Measurements from ENCODE around the gene CPXM1. TPM values are rescaled to one million over a fixed set of nuclear protein-coding genes. Genes with fewer than 3 reads are reported as not detected.

The CPXM1 gene
- total RNA-seq, 1 donor from 2014 or later: 19.4 TPM

DNA sequence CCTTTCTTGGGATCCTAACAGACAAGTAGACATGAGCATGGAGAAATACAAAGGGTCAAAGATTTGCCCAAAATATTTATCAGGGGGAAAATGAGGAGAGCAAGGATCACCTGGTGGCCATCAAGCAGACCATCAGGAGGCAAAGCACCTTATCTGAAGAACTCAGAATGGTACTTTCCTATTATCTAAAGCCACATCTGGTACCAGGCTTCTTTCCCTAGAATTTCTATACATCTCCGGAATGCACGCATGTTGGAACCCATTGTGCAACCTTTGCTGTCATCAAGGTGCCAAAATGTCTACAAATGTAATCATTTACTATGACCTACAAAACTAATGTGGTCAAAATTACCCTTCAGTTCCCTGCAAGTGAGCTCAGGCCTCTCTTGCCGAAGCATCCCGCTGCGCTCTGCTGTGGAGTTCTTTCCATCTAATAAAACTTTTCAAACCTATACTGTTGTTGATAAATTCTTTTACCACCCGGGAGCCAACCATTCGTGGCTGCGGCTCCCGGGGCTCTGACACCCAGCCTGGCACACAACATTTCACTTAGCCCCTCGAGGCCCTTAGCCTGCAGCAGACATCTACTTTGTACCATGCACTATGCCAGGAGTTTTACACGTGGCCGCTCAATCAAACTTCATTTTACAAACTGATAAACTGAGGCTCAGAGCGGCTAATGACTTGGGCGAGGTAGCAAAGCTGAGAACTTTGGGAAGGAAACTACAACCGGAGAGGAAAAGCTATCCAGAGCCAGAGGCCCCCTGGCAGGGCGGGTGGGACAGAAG, 3.8 kb upstream of the CPXM1 start:
- Histone ChIP-seq H3K4me3 (no peak overlapping the region), H3K36me3 (no peaks in the 10 kb centered on the region), H3K4me1 (peaks cover 20% of the 10 kb centered on the region), H3K9me3 (no peaks in the 10 kb centered on the region), H3K27ac (peak overlapping the region; percentile 53), H3K27me3 (no peaks in the 10 kb centered on the region)
- intact Hi-C loops (cut with DNase I): no loop called here
- no peak for DNase-seq (ENCODE audit: extremely low spot score in 2 of 2)
- TF ChIP-seq POLR2A (IDR thresholded peaks at IDR 0.05) (no peak), POLR2AphosphoS5 (IDR thresholded peaks at IDR 0.05; ENCODE audit: insufficient read depth in 1 of 2, low read depth in 1 of 2) (no peak)
- TF ChIP-seq, protein P1, sequence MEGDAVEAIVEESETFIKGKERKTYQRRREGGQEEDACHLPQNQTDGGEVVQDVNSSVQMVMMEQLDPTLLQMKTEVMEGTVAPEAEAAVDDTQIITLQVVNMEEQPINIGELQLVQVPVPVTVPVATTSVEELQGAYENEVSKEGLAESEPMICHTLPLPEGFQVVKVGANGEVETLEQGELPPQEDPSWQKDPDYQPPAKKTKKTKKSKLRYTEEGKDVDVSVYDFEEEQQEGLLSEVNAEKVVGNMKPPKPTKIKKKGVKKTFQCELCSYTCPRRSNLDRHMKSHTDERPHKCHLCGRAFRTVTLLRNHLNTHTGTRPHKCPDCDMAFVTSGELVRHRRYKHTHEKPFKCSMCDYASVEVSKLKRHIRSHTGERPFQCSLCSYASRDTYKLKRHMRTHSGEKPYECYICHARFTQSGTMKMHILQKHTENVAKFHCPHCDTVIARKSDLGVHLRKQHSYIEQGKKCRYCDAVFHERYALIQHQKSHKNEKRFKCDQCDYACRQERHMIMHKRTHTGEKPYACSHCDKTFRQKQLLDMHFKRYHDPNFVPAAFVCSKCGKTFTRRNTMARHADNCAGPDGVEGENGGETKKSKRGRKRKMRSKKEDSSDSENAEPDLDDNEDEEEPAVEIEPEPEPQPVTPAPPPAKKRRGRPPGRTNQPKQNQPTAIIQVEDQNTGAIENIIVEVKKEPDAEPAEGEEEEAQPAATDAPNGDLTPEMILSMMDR (IDR thresholded peaks at IDR 0.05): no peak

DNA sequence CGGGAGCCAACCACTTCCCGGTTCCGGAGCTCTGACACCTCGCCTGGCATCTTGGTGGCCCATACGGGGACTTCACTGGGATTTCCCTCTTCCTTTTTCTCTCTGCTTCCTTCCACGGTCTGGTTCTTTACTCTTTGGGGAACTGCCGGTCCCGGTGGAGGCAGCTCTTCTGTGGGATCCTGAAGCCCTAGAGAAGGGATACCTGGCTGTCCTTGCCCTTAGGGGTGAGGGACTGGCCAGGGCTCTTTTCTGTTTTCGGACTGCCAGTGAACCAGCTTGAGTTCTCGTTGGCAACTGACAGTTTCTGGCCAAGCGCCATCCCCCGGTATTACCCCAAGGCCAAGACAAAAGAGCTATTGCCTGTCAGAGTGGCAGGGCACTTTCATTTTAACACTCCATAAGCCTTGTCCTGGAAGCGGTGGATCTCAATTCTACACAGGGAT, 880 bp upstream of the CPXM1 start:
- TF ChIP-seq POLR2AphosphoS5 (IDR thresholded peaks at IDR 0.05; ENCODE audit: insufficient read depth in 1 of 2, low read depth in 1 of 2) (no peak), POLR2A (IDR thresholded peaks at IDR 0.05) (no peak)
- TF ChIP-seq, protein P1 (IDR thresholded peaks at IDR 0.05): no peak
- Histone ChIP-seq H3K9me3 (no peaks in the 10 kb centered on the region), H3K4me1 (peaks cover 30% of the 10 kb centered on the region), H3K36me3 (no peaks in the 10 kb centered on the region), H3K27me3 (no peaks in the 10 kb centered on the region), H3K4me3 (peak overlapping the region in 1 of 2 donors; percentile 50), H3K27ac (peak overlapping the region; percentile 35)
- no peak for DNase-seq (ENCODE audit: extremely low spot score in 2 of 2)
- intact Hi-C loops (cut with DNase I): no loop called here

DNA sequence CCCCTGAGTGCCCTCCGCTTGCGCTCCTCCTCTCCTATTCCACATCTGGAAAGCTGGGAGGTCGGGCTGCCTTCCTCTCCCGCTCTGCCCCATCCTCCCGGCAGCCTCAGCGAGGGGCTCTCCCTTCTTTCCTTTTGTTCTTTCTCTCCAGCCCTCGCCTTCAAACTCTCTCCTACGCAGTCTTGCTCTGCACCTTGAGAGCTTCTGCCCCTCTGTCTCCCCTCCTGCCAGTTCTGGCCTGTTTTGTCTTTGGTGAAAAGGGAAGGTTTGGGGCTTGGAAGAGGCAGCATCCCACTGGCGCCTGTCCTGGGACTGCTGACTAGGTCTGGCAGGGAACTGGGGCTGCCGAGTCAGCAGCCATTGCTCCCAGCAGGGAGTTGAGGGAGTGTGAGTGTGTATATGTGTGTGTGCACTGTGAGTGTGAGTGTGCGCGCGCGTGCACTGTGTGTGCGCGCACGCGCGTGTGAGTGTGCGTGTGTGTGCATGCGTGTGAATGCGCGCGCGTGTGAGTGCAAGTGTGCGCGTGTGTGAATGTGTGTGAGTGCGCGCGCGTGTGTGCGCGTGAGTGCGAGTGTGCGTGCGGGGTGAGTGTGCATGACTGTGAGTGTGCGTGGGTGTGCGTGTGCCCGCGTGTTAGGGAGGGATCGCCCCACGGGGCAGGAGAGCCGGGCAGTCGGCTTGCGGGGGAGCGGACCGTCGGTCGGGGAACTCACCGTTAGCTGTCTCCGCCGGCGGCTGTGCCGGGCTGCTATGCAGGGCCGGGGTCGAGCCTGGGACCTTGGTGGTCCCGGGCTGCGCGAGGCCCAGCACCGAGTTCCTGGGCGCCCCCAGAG, 523 bp downstream of the CPXM1 start:
- Histone ChIP-seq H3K4me3 (peak overlapping the region; percentile 48 to 50), H3K36me3 (no peaks in the 10 kb centered on the region), H3K27ac (peak overlapping the region; percentile 35), H3K27me3 (no peaks in the 10 kb centered on the region), H3K4me1 (peaks cover 30% of the 10 kb centered on the region), H3K9me3 (no peaks in the 10 kb centered on the region)
- intact Hi-C loops (cut with DNase I): no loop called here
- DNase-seq (ENCODE audit: extremely low spot score in 2 of 2): no peak
- TF ChIP-seq POLR2AphosphoS5 (IDR thresholded peaks at IDR 0.05; ENCODE audit: insufficient read depth in 1 of 2, low read depth in 1 of 2) (no peak), POLR2A (IDR thresholded peaks at IDR 0.05) (no peak)
- TF ChIP-seq, protein P1 (IDR thresholded peaks at IDR 0.05): no peak

DNA sequence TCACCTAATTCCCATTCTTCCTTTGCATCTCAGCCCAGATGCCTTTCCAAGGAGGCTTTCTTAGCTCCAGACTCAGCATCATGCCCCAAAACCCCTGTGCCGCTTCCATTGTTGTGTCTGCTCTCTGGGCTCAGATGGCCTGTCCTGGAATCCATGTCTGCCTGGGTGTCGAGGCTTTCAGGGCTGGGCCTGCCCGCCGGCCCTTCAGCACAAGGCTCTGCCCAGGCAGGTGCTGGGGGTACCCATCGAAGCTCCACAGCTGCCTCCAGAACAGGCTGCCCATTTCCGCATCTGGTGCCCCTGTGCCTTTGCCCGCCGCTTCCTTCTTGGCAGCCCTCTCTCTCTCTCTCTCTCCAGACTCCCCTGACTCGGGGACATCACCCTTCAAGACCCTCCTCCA, 1.2 kb downstream of the CPXM1 start:
- Histone ChIP-seq H3K4me3 (peak overlapping the region; percentile 48 to 50), H3K36me3 (no peaks in the 10 kb centered on the region), H3K9me3 (no peaks in the 10 kb centered on the region), H3K27ac (peak overlapping the region; percentile 35), H3K27me3 (no peaks in the 10 kb centered on the region), H3K4me1 (peaks cover 30% of the 10 kb centered on the region)
- TF ChIP-seq POLR2A (IDR thresholded peaks at IDR 0.05) (no peak), POLR2AphosphoS5 (IDR thresholded peaks at IDR 0.05; ENCODE audit: insufficient read depth in 1 of 2, low read depth in 1 of 2) (no peak)
- TF ChIP-seq, protein P1 (IDR thresholded peaks at IDR 0.05): no peak
- intact Hi-C loops (cut with DNase I): no loop called here
- DNase-seq (ENCODE audit: extremely low spot score in 2 of 2): no peak

Measured in vagina (tissue), 2 donors.